GM12872 (cell line): Measurements from ENCODE around the gene UBE2Q2.

Experiments
- CTCF ChIP-seq: IDR thresholded peaks from 3 replicates; pipeline ENCODE4 v1.5.1; 2011; ENCODE audit warnings: low read depth, mild to moderate bottlenecking, low read length, moderate library complexity; ENCODE audit not compliant: insufficient read depth

UBE2Q2 gene

GRCh38 chr15:75834021-75834420 is 9.2 kb upstream of the UBE2Q2 start:
- no peak for TF ChIP-seq CTCF

- no peak for TF ChIP-seq CTCF
These were observed 7.0 kb upstream of the UBE2Q2 start for GRCh38 chr15:75835990-75836958.

- no peak for TF ChIP-seq CTCF
These were observed 6.3 kb upstream of the UBE2Q2 start for GRCh38 chr15:75836959-75837334.

- TF ChIP-seq CTCF, result no peak
These were observed 2.6 kb upstream of the UBE2Q2 start for GRCh38 chr15:75840659-75841058.

- no peak for TF ChIP-seq CTCF
These were observed 1.6 kb upstream of the UBE2Q2 start for GRCh38 chr15:75841626-75842025.

- TF ChIP-seq CTCF, result 0 out of 3 replicates have a peak, but pooled peaks have one; percentile 2
These were observed 683 bp downstream of the UBE2Q2 start for GRCh38 chr15:75843678-75844581.
